HEK293T (cell line): Measurements from ENCODE around the gene KCNK18.

Source experiments
- BHLHE40 ChIP-seq: fragments of 450-650 bp; IDR thresholded peaks from 2 replicates; pipeline ENCODE4 v1.6.1; 2016; ENCODE audit warnings: mild to moderate bottlenecking, moderate library complexity, borderline replicate concordance
- SP1 ChIP-seq: fragments of 450-650 bp; IDR thresholded peaks from 2 replicates; pipeline ENCODE4 v1.6.1; 2017

GRCh38 chr10:117215079-117215478, 17.8 kb downstream of the KCNK18 start:
- no peak for TF ChIP-seq BHLHE40
- TF ChIP-seq SP1: no peak
